ENCODE results near the gene MUC15. TPM values are rescaled to one million over a fixed set of nuclear protein-coding genes. Genes with fewer than 3 reads are reported as not detected.
A peak's percentile ranks its signal among the peaks of the same experiment; 100 is the strongest.

MUC15 gene
- total RNA-seq, 4 donors from 2014 or later = 90.5 to 169 (median 139) TPM

GRCh38 chr11:26593691-26594090 lies 21.6 kb upstream of the MUC15 start:
- TF ChIP-seq POLR2A (IDR thresholded peaks at IDR 0.05) = no peak
- TF ChIP-seq CTCF (IDR thresholded peaks at IDR 0.05) = no peak
- H3K36me3 ChIP-seq = no peaks in the 10 kb centered on the region
- no peak overlapping the region for H3K4me3 ChIP-seq (replicated peaks in 1 of 3)
- H3K4me1 ChIP-seq = no peaks in the 10 kb centered on the region
- no peaks in the 10 kb centered on the region for H3K27me3 ChIP-seq
- intact Hi-C loops (cut with DNase I) = no loop called here
- H3K27ac ChIP-seq = no peak overlapping the region
- 85 to 95% methylated on average over 11 of the region's 11 CpGs for WGBS, 2 donors
- H3K9me3 ChIP-seq = no peaks in the 10 kb centered on the region
- no peak for DNase-seq

- Histone ChIP-seq H3K9me3 (no peaks in the 10 kb centered on the region), H3K4me3 (replicated peaks in 1 of 3) (no peak overlapping the region), H3K27me3 (no peaks in the 10 kb centered on the region), H3K4me1 (peaks cover 22 to 25% of the 10 kb centered on the region in 2 donors), H3K27ac (no peak overlapping the region), H3K36me3 (no peaks in the 10 kb centered on the region)
- no peak for DNase-seq
- TF ChIP-seq CTCF (IDR thresholded peaks at IDR 0.05) (no peak), POLR2A (IDR thresholded peaks at IDR 0.05) (no peak)
- intact Hi-C loops (cut with DNase I) = no loop called here
- 62 to 68% methylated on average over 2 of the region's 2 CpGs for WGBS, 2 donors
Observed at GRCh38 chr11:26587073-26587472, 15.0 kb upstream of the MUC15 start.

GRCh38 chr11:26584818-26585217 lies 12.8 kb upstream of the MUC15 start:
- no peaks in the 10 kb centered on the region for H3K27me3 ChIP-seq
- no peaks in the 10 kb centered on the region for H3K9me3 ChIP-seq
- intact Hi-C loops (cut with DNase I) = no loop called here
- H3K4me3 ChIP-seq (replicated peaks in 1 of 3) = no peak overlapping the region
- H3K27ac ChIP-seq = peak overlapping the region; percentile 76 to 96 (median 87)
- no peak for TF ChIP-seq CTCF (IDR thresholded peaks at IDR 0.05)
- TF ChIP-seq POLR2A (IDR thresholded peaks at IDR 0.05) = no peak
- no peaks in the 10 kb centered on the region for H3K36me3 ChIP-seq
- peaks cover 30 to 40% of the 10 kb centered on the region in 2 donors for H3K4me1 ChIP-seq
- no peak for DNase-seq

- peak; percentile 69 to 73 for DNase-seq
- peak overlapping the region; percentile 76 to 96 (median 87) for H3K27ac ChIP-seq
- H3K27me3 ChIP-seq = no peaks in the 10 kb centered on the region
Observed at GRCh38 chr11:26583550-26583949, 11.5 kb upstream of the MUC15 start.

GRCh38 chr11:26580929-26581328 lies 8.9 kb upstream of the MUC15 start:
- Histone ChIP-seq H3K9me3 (no peaks in the 10 kb centered on the region), H3K4me1 (peaks cover 44 to 49% of the 10 kb centered on the region in 2 donors), H3K4me3 (replicated peaks in 1 of 3) (no peak overlapping the region), H3K27me3 (no peaks in the 10 kb centered on the region), H3K27ac (peak overlapping the region; percentile 45 to 96 (median 52)), H3K36me3 (no peaks in the 10 kb centered on the region)
- TF ChIP-seq POLR2A (IDR thresholded peaks at IDR 0.05) = no peak
- TF ChIP-seq CTCF (IDR thresholded peaks at IDR 0.05) = no peak
- WGBS, 2 donors = 41 to 46% methylated on average over 3 of the region's 3 CpGs
- DNase-seq = no peak
- intact Hi-C loops (cut with DNase I) = no loop called here

More at GRCh38 chr11:26583550-26583949, 11.5 kb upstream of the MUC15 start:
- intact Hi-C loops (cut with DNase I) = no loop called here
- no peak for TF ChIP-seq CTCF (IDR thresholded peaks at IDR 0.05)
- peak in 1 of 2 donors; percentile 27 for TF ChIP-seq POLR2A (IDR thresholded peaks at IDR 0.05)
- Histone ChIP-seq H3K9me3 (no peaks in the 10 kb centered on the region), H3K4me1 (peaks cover 38 to 48% of the 10 kb centered on the region in 2 donors), H3K36me3 (no peaks in the 10 kb centered on the region), H3K4me3 (replicated peaks in 1 of 3) (no peak overlapping the region)
- WGBS, 2 donors = 24 to 39% methylated on average over 3 of the region's 3 CpGs

All from thyroid gland (tissue), 4 donors.